SH-SY5Y (cell line): ENCODE data around the gene NRP1.

Experiments used
- GATA2 ChIP-seq: IDR thresholded peaks from 2 replicates; pipeline ENCODE4 v1.6.1; 2011; ENCODE audit warnings: mild to moderate bottlenecking, low read depth, low read length
- GATA3 ChIP-seq: IDR thresholded peaks from 2 replicates; pipeline ENCODE4 v1.6.1; 2011; ENCODE audit warnings: low read depth, mild to moderate bottlenecking, low read length, moderate library complexity

- TF ChIP-seq GATA3 (no peak), GATA2 (no peak)
Observed at GRCh38 chr10:33373263-33373662, 38.8 kb upstream of the NRP1 start.
